ENCODE measurements around the gene ASB16. TPM values are rescaled to one million over a fixed set of nuclear protein-coding genes. Genes with fewer than 3 reads are reported as not detected.

Gene ASB16
- total and polyA plus RNA-seq, 11 donors: 1.5 to 71.1 (median 12.8) TPM

DNA sequence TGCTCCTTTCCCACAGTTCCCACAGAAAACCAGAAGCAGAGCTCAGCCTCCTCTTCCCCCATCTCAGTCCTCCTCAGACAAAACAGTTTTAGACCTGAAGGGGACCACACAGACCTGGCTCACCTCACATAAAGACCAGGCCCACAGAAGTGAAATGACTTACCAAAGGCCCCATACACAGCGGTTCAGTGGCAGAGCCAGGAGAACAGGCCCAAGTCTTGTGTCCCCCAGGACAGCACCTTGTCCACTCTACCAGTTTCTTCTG, 43.7 kb downstream of the ASB16 start:
- no peak overlapping the region for H3K4me3 ChIP-seq
- peaks cover 7 to 49% (median 35%) of the 10 kb centered on the region in 12 donors for H3K4me1 ChIP-seq
- H3K27me3 ChIP-seq: no peaks in the 10 kb centered on the region
- 80 to 100% (median 97%) methylated on average over 1 of the region's 1 CpG for WGBS, 4 donors
- no peak for TF ChIP-seq POLR2A (IDR thresholded peaks at IDR 0.05)
- TF ChIP-seq, protein P1, sequence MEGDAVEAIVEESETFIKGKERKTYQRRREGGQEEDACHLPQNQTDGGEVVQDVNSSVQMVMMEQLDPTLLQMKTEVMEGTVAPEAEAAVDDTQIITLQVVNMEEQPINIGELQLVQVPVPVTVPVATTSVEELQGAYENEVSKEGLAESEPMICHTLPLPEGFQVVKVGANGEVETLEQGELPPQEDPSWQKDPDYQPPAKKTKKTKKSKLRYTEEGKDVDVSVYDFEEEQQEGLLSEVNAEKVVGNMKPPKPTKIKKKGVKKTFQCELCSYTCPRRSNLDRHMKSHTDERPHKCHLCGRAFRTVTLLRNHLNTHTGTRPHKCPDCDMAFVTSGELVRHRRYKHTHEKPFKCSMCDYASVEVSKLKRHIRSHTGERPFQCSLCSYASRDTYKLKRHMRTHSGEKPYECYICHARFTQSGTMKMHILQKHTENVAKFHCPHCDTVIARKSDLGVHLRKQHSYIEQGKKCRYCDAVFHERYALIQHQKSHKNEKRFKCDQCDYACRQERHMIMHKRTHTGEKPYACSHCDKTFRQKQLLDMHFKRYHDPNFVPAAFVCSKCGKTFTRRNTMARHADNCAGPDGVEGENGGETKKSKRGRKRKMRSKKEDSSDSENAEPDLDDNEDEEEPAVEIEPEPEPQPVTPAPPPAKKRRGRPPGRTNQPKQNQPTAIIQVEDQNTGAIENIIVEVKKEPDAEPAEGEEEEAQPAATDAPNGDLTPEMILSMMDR (IDR thresholded peaks at IDR 0.05): no peak
- DNase-seq (no peak), ATAC-seq (no peak)
- no peaks in the 10 kb centered on the region for H3K9me3 ChIP-seq
- H3K36me3 ChIP-seq: peaks cover 5 to 77% (median 65%) of the 10 kb centered on the region in 9 donors
- intact Hi-C loops (cut with DNase I): loop anchor here in 3 of 10 donors (5.0 to 10.0 kb wide), 3 partner anchors 113 to 291 kb away; partner anchors contain the start of genes GRN (in 2 of the 3) and GPATCH8 (in 1 of the 3)
- no peak overlapping the region for H3K27ac ChIP-seq

DNA sequence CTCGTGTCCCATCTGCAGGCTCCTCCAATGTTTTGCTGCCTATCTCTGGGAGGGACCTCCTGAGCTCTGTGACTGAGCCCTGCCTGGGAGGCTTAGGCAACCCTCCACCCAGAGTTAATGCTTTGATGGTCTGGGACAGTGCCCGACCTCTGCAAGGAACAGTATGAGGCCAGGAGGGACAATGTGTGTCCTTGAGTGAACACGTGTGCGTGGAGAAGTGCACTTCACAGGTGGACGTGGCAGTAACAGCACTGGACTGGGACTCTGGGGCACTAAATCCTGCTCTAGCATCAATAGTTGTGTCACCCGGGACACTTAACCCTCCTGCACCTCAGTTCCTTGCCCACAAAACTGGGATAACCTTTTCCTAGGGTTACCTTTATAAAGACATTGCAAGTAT, 44.4 kb downstream of the ASB16 start:
- intact Hi-C loops (cut with DNase I): loop anchor here in 3 of 10 donors (5.0 to 10.0 kb wide), 4 partner anchors 57 to 290 kb away; partner anchors contain the start of genes GRN (in 2 of the 3) and GPATCH8 (in 1 of the 3)
- no peaks in the 10 kb centered on the region for H3K9me3 ChIP-seq
- TF ChIP-seq, protein P1 (IDR thresholded peaks at IDR 0.05): no peak
- no peak for TF ChIP-seq POLR2A (IDR thresholded peaks at IDR 0.05)
- WGBS, 4 donors: 81 to 90% (median 86%) methylated on average over 6 of the region's 6 CpGs
- no peak overlapping the region for H3K4me3 ChIP-seq
- peaks cover 5 to 70% (median 58%) of the 10 kb centered on the region in 9 donors for H3K36me3 ChIP-seq
- H3K27ac ChIP-seq: no peak overlapping the region
- peak in 1 of 5 donors; percentile 1 for DNase-seq
- peaks cover 7 to 42% (median 34%) of the 10 kb centered on the region in 12 donors for H3K4me1 ChIP-seq
- ATAC-seq: no peak
- H3K27me3 ChIP-seq: no peaks in the 10 kb centered on the region

DNA sequence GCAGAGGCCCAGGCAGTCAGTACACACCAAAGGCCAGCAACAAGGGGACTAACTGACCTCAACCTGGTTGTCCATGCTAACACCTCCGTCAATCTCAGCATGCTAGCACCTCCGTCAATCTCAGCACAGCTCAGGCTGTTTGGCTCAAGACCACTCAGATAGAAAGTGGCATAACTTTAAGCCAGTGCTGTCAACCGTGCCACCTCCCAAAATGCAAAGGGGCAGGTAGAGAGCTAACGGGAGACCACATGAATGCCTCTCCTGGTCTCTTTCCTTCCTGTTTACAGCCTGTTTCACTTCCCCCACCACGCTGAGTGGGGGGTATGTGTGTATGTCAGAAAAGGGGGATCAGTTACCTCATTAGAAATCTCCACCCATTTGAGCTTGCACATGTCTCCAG, 45.7 kb downstream of the ASB16 start:
- peaks cover 5 to 58% (median 50%) of the 10 kb centered on the region in 9 donors for H3K36me3 ChIP-seq
- intact Hi-C loops (cut with DNase I): loop anchor here in 2 of 10 donors (2.0 to 10.0 kb wide), 3 partner anchors 56 to 289 kb away; partner anchors contain the start of genes GPATCH8 (in 1 of the 2) and SLC25A39 (in 1 of the 2)
- TF ChIP-seq, protein P1 (IDR thresholded peaks at IDR 0.05): no peak
- no peak for TF ChIP-seq POLR2A (IDR thresholded peaks at IDR 0.05)
- DNase-seq: no peak
- 65 to 77% (median 76%) methylated on average over 5 of the region's 5 CpGs for WGBS, 4 donors
- H3K9me3 ChIP-seq: no peaks in the 10 kb centered on the region
- peaks cover 4 to 29% (median 24%) of the 10 kb centered on the region in 12 donors for H3K4me1 ChIP-seq
- H3K27ac ChIP-seq: peak overlapping the region in 1 of 12 donors; percentile 99
- no peaks in the 10 kb centered on the region for H3K27me3 ChIP-seq
- H3K4me3 ChIP-seq: no peak overlapping the region
- ATAC-seq: no peak

DNA sequence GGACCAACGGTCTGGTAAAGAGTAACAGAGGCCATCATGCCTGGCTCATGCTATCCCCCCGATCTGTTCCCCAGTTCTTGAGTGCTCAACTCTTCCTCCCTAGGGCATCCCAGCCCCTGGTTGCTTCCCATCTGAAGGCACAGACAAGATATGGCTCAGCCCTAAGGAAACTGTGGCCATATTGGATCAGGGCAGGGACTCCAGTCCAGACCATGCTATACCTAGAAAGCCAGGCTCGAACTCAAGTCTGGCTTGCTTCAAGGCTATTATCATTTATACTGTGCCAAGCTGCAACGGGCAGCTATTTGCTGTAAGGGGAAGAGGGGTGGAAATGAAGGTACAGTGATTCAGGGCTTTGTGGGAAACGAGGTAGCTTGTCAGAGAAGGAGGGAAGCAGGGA, 46.2 kb downstream of the ASB16 start:
- DNase-seq (no peak), ATAC-seq (no peak)
- Histone ChIP-seq H3K36me3 (peaks cover 5 to 53% (median 45%) of the 10 kb centered on the region in 9 donors), H3K27ac (peak overlapping the region in 1 of 12 donors; percentile 99), H3K27me3 (no peaks in the 10 kb centered on the region), H3K4me1 (peaks cover 4 to 28% (median 23%) of the 10 kb centered on the region in 12 donors), H3K4me3 (peak overlapping the region in 1 of 12 donors; percentile 82), H3K9me3 (no peaks in the 10 kb centered on the region)
- WGBS, 4 donors: 62 to 73% (median 67%) methylated on average over 5 of the region's 5 CpGs
- TF ChIP-seq, protein P1 (IDR thresholded peaks at IDR 0.05): no peak
- TF ChIP-seq POLR2A (IDR thresholded peaks at IDR 0.05): no peak
- intact Hi-C loops (cut with DNase I): loop anchor here in 2 of 10 donors (2.0 to 10.0 kb wide), 3 partner anchors 56 to 288 kb away; partner anchors contain the start of genes GPATCH8 (in 1 of the 2) and SLC25A39 (in 1 of the 2)
